Fibroblast of skin of scalp (primary cell): ENCODE measurements around the gene ZNF586. TPM values are rescaled to one million over a fixed set of nuclear protein-coding genes. Genes with fewer than 3 reads are reported as not detected.
A peak's percentile ranks its signal among the peaks of the same experiment; 100 is the strongest.
"Not testable (repeated sequence)": the region's sequence is repeated elsewhere in the genome, so short reads cannot be mapped to it uniquely, and the experiment has no call there.

Experiments
- DNase-seq: peaks from one replicate; pipeline ENCODE4 v3.0.0-alpha.2; 2013
- polyA plus RNA-seq, 2 experiments: library from polyadenylated mRNA; unstranded; fragments of 120-200 nt; gene quantifications; one replicate each; pipeline ENCODE4 v1.2.1, GENCODE V29; 2013; ENCODE audit not compliant: insufficient read length in 2 of 2

The ZNF586 gene
- polyA plus RNA-seq (2013, experiment 1 of 2; ENCODE audit: insufficient read length): 7.1 TPM
- polyA plus RNA-seq (2013, experiment 2 of 2; ENCODE audit: insufficient read length): 6.7 TPM

GRCh38 chr19:57769345-57770131 is at the start of gene ZNF586:
TSS of gene ZNF586 (plus strand) at chr19:57769676. CDS start at chr19:57769843, 167 bp downstream.
- DNase-seq: peak; percentile 93

- DNase-seq: no peak
These were observed 49.5 kb upstream of the ZNF586 start for GRCh38 chr19:57719901-57720519.

- no peak for DNase-seq
These were observed 48.6 kb upstream of the ZNF586 start for GRCh38 chr19:57720878-57721277.

GRCh38 chr19:57738320-57738719 is 31.2 kb upstream of the ZNF586 start:
- peak; percentile 46 for DNase-seq

- DNase-seq: not testable (repeated sequence)
These were observed 30.7 kb upstream of the ZNF586 start for GRCh38 chr19:57738770-57739169.

- DNase-seq: peak; percentile 93
These were observed 22.6 kb upstream of the ZNF586 start, which contains the start of gene ZNF776 for GRCh38 chr19:57746580-57747471. TSS of gene ZNF776 (plus strand) at chr19:57746815. CDS start at chr19:57747059, 244 bp downstream.

- no peak for DNase-seq
These were observed 22.0 kb upstream of the ZNF586 start for GRCh38 chr19:57747472-57747807.

- DNase-seq: no peak
These were observed 21.4 kb upstream of the ZNF586 start for GRCh38 chr19:57748029-57748428.

GRCh38 chr19:57754091-57754673 is 15.3 kb upstream of the ZNF586 start:
- no peak for DNase-seq

- DNase-seq: no peak
These were observed 14.4 kb upstream of the ZNF586 start for GRCh38 chr19:57755031-57755430.

- DNase-seq: no peak
These were observed 11.5 kb upstream of the ZNF586 start for GRCh38 chr19:57757941-57758340.

GRCh38 chr19:57759096-57759495 is 10.4 kb upstream of the ZNF586 start:
- no peak for DNase-seq

GRCh38 chr19:57771417-57771816 is 1.9 kb downstream of the ZNF586 start:
- no peak for DNase-seq

GRCh38 chr19:57773488-57773887 is 4.0 kb downstream of the ZNF586 start:
- no peak for DNase-seq

- no peak for DNase-seq
These were observed 7.4 kb downstream of the ZNF586 start for GRCh38 chr19:57776764-57777296.

- no peak for DNase-seq
These were observed 8.9 kb downstream of the ZNF586 start for GRCh38 chr19:57778336-57778735.

GRCh38 chr19:57779220-57779845 is 9.9 kb downstream of the ZNF586 start:
- DNase-seq: no peak

GRCh38 chr19:57786286-57786685 is 16.8 kb downstream of the ZNF586 start:
- no peak for DNase-seq

GRCh38 chr19:57786906-57787305 is 17.4 kb downstream of the ZNF586 start:
- no peak for DNase-seq

- no peak for DNase-seq
These were observed 18.7 kb downstream of the ZNF586 start for GRCh38 chr19:57788114-57788692.

GRCh38 chr19:57789288-57789687 is 19.8 kb downstream of the ZNF586 start:
- no peak for DNase-seq
